PC-3 (cell line): Measurements from ENCODE around the gene URB1. TPM values are rescaled to one million over a fixed set of nuclear protein-coding genes. Genes with fewer than 3 reads are reported as not detected.

Source experiments
- ATAC-seq: fragments of 200-7000 bp; cut with Tn5 transposase; 2 replicates; pipeline ENCODE4 v1.9.1; 2020; ENCODE audit warnings: mild to moderate bottlenecking, moderate library complexity
- BruUV-seq: library from RNA; stranded (reverse); fragments of 400-500 nt; replicated peaks from 2 replicates; lab custom pipeline; 2021; lab: Mats Ljungman, UMichigan
- CTCF ChIA-PET: fragments of 300-600 bp; sonication (Branson Sonifier 250); formaldehyde crosslinking; loops from one replicate; lab custom pipeline; 2022; ENCODE audit warnings: antibody characterized with exemption; lab: Charles Lee
- POLR2A ChIA-PET: fragments of 300-600 bp; sonication (Branson Sonifier 250); formaldehyde crosslinking; loops from one replicate; lab custom pipeline; 2022; ENCODE audit warnings: antibody characterized with exemption; ENCODE audit not compliant: unreplicated experiment; lab: Charles Lee
- DNase-seq: peaks from one replicate; pipeline ENCODE4 v3.0.0-alpha.2; 2015
- H2AFZ ChIP-seq: fragments of 300-600 bp; sonication (generic); 2 replicates; pipeline ENCODE4 v1.6.0; 2016; ENCODE audit warnings: antibody characterized with exemption, low read length
- H3F3A ChIP-seq: fragments of 300-600 bp; sonication (generic); one replicate; pipeline ENCODE4 v1.6.0; 2017; ENCODE audit warnings: antibody characterized with exemption, low read length, control low read depth, mild to moderate bottlenecking; ENCODE audit not compliant: unreplicated experiment
- H3K27ac ChIP-seq: fragments of 300-600 bp; sonication (generic); 2 replicates; pipeline ENCODE4 v1.5.1; 2016; ENCODE audit warnings: mild to moderate bottlenecking, low read length
- H3K27me3 ChIP-seq: fragments of 300-600 bp; sonication (generic); 2 replicates; pipeline ENCODE4 v1.6.1; 2016; ENCODE audit warnings: low read length, mixed read lengths
- H3K36me3 ChIP-seq: fragments of 300-600 bp; sonication (generic); 2 replicates; pipeline ENCODE4 v1.6.1; 2016; ENCODE audit warnings: low read depth, mixed run types, low read length, mixed read lengths
- H3K4me1 ChIP-seq: fragments of 300-600 bp; sonication (generic); 2 replicates; pipeline ENCODE4 v1.5.1; 2016; ENCODE audit warnings: low read length; ENCODE audit not compliant: insufficient read depth
- H3K4me2 ChIP-seq: fragments of 300-600 bp; sonication (generic); 2 replicates; pipeline ENCODE4 v1.6.0; 2016; ENCODE audit warnings: low read length
- H3K4me3 ChIP-seq: fragments of 300-600 bp; sonication (generic); 2 replicates; pipeline ENCODE4 v1.5.1; 2016; ENCODE audit warnings: mild to moderate bottlenecking, low read length, mixed read lengths
- H3K79me2 ChIP-seq: fragments of 300-600 bp; sonication (generic); 2 replicates; pipeline ENCODE4 v1.6.1; 2017; ENCODE audit warnings: low read length, mixed read lengths
- H3K9ac ChIP-seq: fragments of 300-600 bp; sonication (generic); 2 replicates; pipeline ENCODE4 v1.6.0; 2016; ENCODE audit warnings: mild to moderate bottlenecking, low read length
- H3K9me2 ChIP-seq: fragments of 300-600 bp; sonication (generic); replicated peaks from 2 replicates; pipeline ENCODE4 v1.6.1; 2016; ENCODE audit warnings: mixed run types, low read length, mixed read lengths
- H3K9me3 ChIP-seq: fragments of 300-600 bp; sonication (generic); 2 replicates; pipeline ENCODE4 v1.6.1; 2016; ENCODE audit warnings: low read length, mixed read lengths
- H4K20me1 ChIP-seq: fragments of 300-600 bp; sonication (generic); 2 replicates; pipeline ENCODE4 v1.6.1; 2016; ENCODE audit warnings: low read length, mixed read lengths
- CTCF ChIP-seq: fragments of 300-600 bp; sonication (generic); conservative IDR thresholded peaks from 2 replicates; pipeline ENCODE4 v1.5.1; 2017; ENCODE audit warnings: antibody characterized with exemption, low read depth, mild to moderate bottlenecking, low read length
- EZH2 ChIP-seq: fragments of 300-600 bp; sonication (generic); IDR thresholded peaks from one replicate; pipeline ENCODE4 v1.6.1; 2017; ENCODE audit warnings: antibody characterized with exemption, mild to moderate bottlenecking, low read length; ENCODE audit not compliant: unreplicated experiment
- EZH2phosphoT487 ChIP-seq: fragments of 300-600 bp; sonication (generic); IDR thresholded peaks from 2 replicates; pipeline ENCODE4 v1.6.1; 2018; ENCODE audit warnings: mild to moderate bottlenecking, antibody characterized with exemption, low read length, borderline replicate concordance
- intact Hi-C: fragments of 100-400 bp; cut with micrococcal nuclease; formaldehyde crosslinking; loops from 2 replicates; pipeline ENCODE4 v1.9.0; 2023
- total RNA-seq: library from RNA; depleted of rRNA; stranded (reverse); fragments of >200 nt; gene quantifications from 2 replicates; pipeline ENCODE4 v1.2.3, GENCODE V29; 2014

The URB1 gene
- total RNA-seq, 1 experiment from 2014 or later, result 27.8 TPM

- ChIA-PET POLR2A (no interaction called here), CTCF (no interaction called here)
- TF ChIP-seq EZH2 (no peak), EZH2phosphoT487 (no peak), CTCF (no peak)
- BruUV-seq, result no TSS peak
- no peak for DNase-seq
- Histone ChIP-seq H3K36me3 (peaks cover 71% of the 10 kb centered on the region), H3K9me2 (no peaks in the 10 kb centered on the region), H3K79me2 (no peaks in the 10 kb centered on the region), H3F3A (no peaks in the 10 kb centered on the region), H3K27ac (no peak overlapping the region), H3K9me3 (no peaks in the 10 kb centered on the region), H4K20me1 (no peaks in the 10 kb centered on the region), H3K27me3 (no peaks in the 10 kb centered on the region), H3K4me2 (no peak overlapping the region), H2AFZ (no peak overlapping the region), H3K4me1 (no peaks in the 10 kb centered on the region), H3K4me3 (no peak overlapping the region), H3K9ac (no peak overlapping the region)
- intact Hi-C loops, result no loop called here
- ATAC-seq, result no peak
These were observed 78.0 kb downstream of the URB1 start for GRCh38 chr21:32314806-32315205.

GRCh38 chr21:32312976-32313375 lies 79.8 kb downstream of the URB1 start:
- Histone ChIP-seq H3F3A (no peaks in the 10 kb centered on the region), H3K4me1 (no peaks in the 10 kb centered on the region), H3K9me3 (no peaks in the 10 kb centered on the region), H2AFZ (no peak overlapping the region), H3K4me2 (no peak overlapping the region), H3K9ac (no peak overlapping the region), H3K27ac (no peak overlapping the region), H4K20me1 (no peaks in the 10 kb centered on the region), H3K36me3 (peaks cover 62% of the 10 kb centered on the region), H3K27me3 (no peaks in the 10 kb centered on the region), H3K4me3 (no peak overlapping the region), H3K79me2 (no peaks in the 10 kb centered on the region), H3K9me2 (no peaks in the 10 kb centered on the region)
- ChIA-PET POLR2A (no interaction called here), CTCF (no interaction called here)
- intact Hi-C loops, result no loop called here
- no peak for TF ChIP-seq CTCF
- no peak for TF ChIP-seq EZH2
- no peak for TF ChIP-seq EZH2phosphoT487
- DNase-seq (no peak), ATAC-seq (no peak)
- BruUV-seq, result no TSS peak

GRCh38 chr21:32312326-32312725 lies 80.5 kb downstream of the URB1 start:
- POLR2A ChIA-PET, result no interaction called here

More at GRCh38 chr21:32312326-32312725, 80.5 kb downstream of the URB1 start:
- BruUV-seq, result no TSS peak
- Histone ChIP-seq H2AFZ (no peak overlapping the region), H3K79me2 (no peaks in the 10 kb centered on the region), H3K9me2 (no peaks in the 10 kb centered on the region), H3F3A (no peaks in the 10 kb centered on the region), H3K27ac (no peak overlapping the region), H4K20me1 (no peaks in the 10 kb centered on the region), H3K4me1 (no peaks in the 10 kb centered on the region), H3K9me3 (no peaks in the 10 kb centered on the region), H3K4me3 (no peak overlapping the region), H3K9ac (no peak overlapping the region), H3K36me3 (peaks cover 59% of the 10 kb centered on the region), H3K4me2 (no peak overlapping the region), H3K27me3 (no peaks in the 10 kb centered on the region)
- DNase-seq (no peak), ATAC-seq (no peak)
- intact Hi-C loops, result no loop called here
- TF ChIP-seq CTCF, result no peak
- CTCF ChIA-PET, result no interaction called here
